Fibroblast of peridontal ligament (primary cell): Measurements from ENCODE around the gene SAMD14.

Experiments
- DNase-seq: peaks from one replicate; pipeline ENCODE4 v3.0.0-alpha.2; 2010; ENCODE audit errors: extremely low read depth

SAMD14 gene

GRCh38 chr17:50129728-50130558 is at the start of gene SAMD14:
SAMD14 (minus strand) TSS chr17:50130160; CDS start chr17:50124959, 5,201 bp downstream.
- DNase-seq, result no peak

- peak; percentile 91 for DNase-seq
Measured at GRCh38 chr17:50177983-50178834, 48.2 kb upstream of the SAMD14 start.

GRCh38 chr17:50177476-50177875 is 47.5 kb upstream of the SAMD14 start:
- no peak for DNase-seq

- DNase-seq, result no peak
Measured at GRCh38 chr17:50176559-50177357, 46.8 kb upstream of the SAMD14 start.

DNA sequence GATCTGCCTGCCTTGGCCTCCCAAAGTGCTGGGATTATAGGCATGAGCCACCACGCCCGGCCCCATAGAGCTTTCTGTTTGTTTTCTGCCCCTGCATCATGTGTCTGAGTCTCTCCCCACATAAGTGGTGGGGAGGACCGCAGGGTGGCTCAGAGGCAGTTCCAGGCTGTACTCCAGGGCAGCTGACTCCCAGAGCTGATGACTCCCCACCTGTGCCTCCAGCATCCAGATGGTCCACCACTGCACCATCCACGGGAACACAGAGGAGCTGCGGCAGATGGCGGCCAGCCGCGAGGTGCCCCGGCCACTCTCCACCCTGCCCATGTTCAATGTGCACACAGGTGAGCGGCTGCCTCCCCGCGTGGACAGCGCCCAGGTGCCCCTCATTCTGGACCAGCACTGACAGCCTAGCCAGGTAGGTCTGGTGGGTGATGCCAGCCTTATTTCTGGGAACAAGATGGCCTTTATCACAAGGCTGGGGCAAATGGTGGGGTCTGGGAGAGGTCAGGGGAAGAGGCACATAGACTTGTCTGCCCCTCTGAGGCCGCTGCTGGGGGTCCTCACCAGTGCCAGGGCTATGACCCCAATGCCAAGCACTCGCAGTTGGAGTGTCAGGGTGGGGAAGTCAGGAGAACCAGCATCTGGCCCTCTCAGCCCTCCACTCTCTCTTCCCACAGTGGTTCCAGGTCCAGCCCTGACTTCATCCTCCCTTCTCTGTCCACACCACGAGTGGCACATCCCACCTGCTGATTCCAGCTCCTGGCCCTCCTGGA is 45.3 kb upstream of the SAMD14 start:
- no peak for DNase-seq

GRCh38 chr17:50174444-50174843 is 44.5 kb upstream of the SAMD14 start:
- no peak for DNase-seq

- peak; percentile 89 for DNase-seq
Measured at GRCh38 chr17:50173335-50173941, 43.5 kb upstream of the SAMD14 start.

GRCh38 chr17:50172936-50173334 is 43.0 kb upstream of the SAMD14 start:
- peak; percentile 30 for DNase-seq

GRCh38 chr17:50172130-50172529 is 42.2 kb upstream of the SAMD14 start:
- DNase-seq, result no peak

DNA sequence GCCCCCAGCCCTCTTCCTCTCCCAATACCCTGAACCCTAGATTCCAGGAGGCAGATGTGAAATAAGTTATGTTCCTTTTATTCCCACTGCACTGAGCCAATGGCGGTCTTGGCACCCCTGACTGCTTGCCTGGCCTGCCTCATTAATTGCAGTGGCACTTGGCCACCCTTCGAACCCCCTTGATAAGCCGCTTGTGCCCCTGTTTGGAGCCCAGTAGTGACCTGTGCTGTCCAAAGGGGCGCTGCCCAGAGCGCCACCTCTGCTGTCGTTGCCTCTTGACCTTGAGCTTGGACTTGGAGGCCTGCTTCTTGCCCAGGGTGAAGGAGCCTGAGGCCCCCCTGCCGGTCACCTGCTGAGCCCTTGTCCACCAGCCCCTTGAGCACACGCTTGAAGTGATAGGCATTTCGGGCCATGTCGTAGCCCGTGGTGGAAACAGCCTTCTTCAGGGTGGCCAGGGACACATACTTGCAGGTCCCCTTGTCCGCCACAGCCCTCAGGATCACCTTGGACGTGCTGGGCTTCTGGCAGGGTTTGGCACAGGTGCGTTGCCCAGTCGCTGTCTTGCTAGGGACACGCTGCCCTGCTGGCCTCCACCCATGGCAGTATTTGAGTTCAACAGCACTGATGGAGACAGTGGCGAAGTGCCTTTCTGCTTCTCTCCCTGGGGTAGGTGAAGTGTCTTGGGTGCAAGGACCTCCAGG is 41.6 kb upstream of the SAMD14 start:
- no peak for DNase-seq

GRCh38 chr17:50170662-50171370 is 40.9 kb upstream of the SAMD14 start:
- no peak for DNase-seq

- DNase-seq, result no peak
Measured at GRCh38 chr17:50169881-50170459, 40.0 kb upstream of the SAMD14 start.

- peak; percentile 81 for DNase-seq
Measured at GRCh38 chr17:50169121-50169764, 39.3 kb upstream of the SAMD14 start.

GRCh38 chr17:50168319-50168718 is 38.4 kb upstream of the SAMD14 start:
- DNase-seq, result no peak

- DNase-seq, result no peak
Measured at GRCh38 chr17:50167371-50167770, 37.4 kb upstream of the SAMD14 start.

DNA sequence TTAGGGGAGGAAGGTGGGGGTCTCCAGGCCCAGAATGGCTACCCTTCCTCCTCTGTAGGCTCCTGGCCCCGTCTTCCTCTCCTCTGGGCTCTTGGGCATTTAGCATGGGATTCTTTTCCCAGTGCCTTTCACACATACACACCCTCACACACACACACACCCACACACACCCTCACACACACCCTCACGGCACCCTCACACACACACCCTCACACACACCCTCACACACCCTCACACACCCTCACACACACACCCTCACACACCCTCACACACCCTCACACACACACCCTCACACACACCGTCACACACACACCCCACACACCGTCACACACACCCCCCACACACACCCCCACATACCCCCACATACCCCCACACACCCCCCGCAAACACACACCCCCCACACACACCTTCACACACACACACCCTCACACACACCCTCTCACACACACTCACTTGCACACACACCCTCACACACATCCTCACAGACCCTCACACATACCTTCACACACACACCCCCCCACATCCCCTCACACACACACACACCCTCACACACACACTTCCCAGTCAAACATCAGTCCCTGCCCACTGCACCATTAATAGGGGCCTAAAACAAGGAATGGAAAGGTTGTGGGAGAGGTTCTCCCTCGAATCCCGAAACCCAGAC is 36.7 kb upstream of the SAMD14 start:
- DNase-seq, result no peak

GRCh38 chr17:50165867-50166517 is 36.0 kb upstream of the SAMD14 start, which contains the start of gene SGCA:
SGCA (plus strand) TSS chr17:50166005; CDS start chr17:50166041, 36 bp downstream.
- DNase-seq, result no peak
